SU-DHL-6 (cell line): ENCODE measurements around the gene TM2D3.

Experiments
- EZH2phosphoT487 ChIP-seq: fragments of 200-600 bp; sonication (generic), shearing (Covaris generic); conservative IDR thresholded peaks from 2 replicates; pipeline ENCODE4 v1.6.1; 2018; ENCODE audit warnings: mild to moderate bottlenecking, antibody characterized with exemption, low read length, moderate library complexity, mixed read lengths
- TF ChIP-seq, protein P1 (sequence below): fragments of 200-600 bp; sonication (generic); IDR thresholded peaks from one replicate; pipeline ENCODE4 v1.5.1; 2017; ENCODE audit warnings: antibody characterized with exemption, mild to moderate bottlenecking, low read length, moderate library complexity; ENCODE audit not compliant: insufficient read depth, poor library complexity, severe bottlenecking

DNA sequence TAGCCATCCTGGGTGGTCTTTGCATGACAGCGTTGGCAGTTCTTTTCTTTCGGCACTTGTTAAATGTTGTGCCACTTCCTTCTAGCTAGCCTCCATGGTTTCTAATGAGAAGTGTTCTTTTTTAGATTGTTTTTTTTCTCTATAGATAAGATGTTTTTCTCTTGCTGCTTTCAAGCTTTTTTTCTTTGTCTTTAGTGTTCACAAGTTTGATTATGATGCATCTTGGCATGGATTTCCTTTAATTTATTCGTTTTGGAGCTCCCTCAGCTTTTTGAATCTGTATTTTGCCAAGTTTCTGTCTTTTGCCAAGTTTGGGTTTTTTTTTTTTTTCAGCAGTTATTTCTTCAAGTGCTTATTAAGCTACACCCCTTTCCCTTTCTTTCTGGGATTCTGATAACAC, 53.1 kb downstream of the TM2D3 start:
- TF ChIP-seq, protein P1, sequence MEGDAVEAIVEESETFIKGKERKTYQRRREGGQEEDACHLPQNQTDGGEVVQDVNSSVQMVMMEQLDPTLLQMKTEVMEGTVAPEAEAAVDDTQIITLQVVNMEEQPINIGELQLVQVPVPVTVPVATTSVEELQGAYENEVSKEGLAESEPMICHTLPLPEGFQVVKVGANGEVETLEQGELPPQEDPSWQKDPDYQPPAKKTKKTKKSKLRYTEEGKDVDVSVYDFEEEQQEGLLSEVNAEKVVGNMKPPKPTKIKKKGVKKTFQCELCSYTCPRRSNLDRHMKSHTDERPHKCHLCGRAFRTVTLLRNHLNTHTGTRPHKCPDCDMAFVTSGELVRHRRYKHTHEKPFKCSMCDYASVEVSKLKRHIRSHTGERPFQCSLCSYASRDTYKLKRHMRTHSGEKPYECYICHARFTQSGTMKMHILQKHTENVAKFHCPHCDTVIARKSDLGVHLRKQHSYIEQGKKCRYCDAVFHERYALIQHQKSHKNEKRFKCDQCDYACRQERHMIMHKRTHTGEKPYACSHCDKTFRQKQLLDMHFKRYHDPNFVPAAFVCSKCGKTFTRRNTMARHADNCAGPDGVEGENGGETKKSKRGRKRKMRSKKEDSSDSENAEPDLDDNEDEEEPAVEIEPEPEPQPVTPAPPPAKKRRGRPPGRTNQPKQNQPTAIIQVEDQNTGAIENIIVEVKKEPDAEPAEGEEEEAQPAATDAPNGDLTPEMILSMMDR = no peak
- TF ChIP-seq EZH2phosphoT487 = no peak
